Sciatic nerve (tissue), 2 donors: ENCODE measurements around the gene PRKG1. TPM values are rescaled to one million over a fixed set of nuclear protein-coding genes. Genes with fewer than 3 reads are reported as not detected.
"Not testable (repeated sequence)": the region's sequence is repeated elsewhere in the genome, so short reads cannot be mapped to it uniquely, and the experiment has no call there.

Source experiments
- ATAC-seq: fragments of 200-7000 bp; cut with Tn5 transposase; one replicate; pipeline ENCODE4 v1.9.1; 2020; ENCODE audit warnings: mild to moderate bottlenecking, moderate library complexity
- DNase-seq: peaks from one replicate; pipeline ENCODE4 v3.0.0-alpha.2; 2020; ENCODE audit warnings: low spot score
- intact Hi-C: fragments of 100-400 bp; cut with DNase I; formaldehyde crosslinking; loops from one replicate; pipeline ENCODE4 v1.14.2; 2022
- total RNA-seq: library from RNA; stranded (reverse); fragmentation: NEBNext Ultra II Directional; extraction: Animal tissue kit (Norgen Biotek cat#: 25700); gene quantifications from one replicate; pipeline ENCODE4 v1.2.1, GENCODE V29; 2021
- donor health status: DM: no; HTN: no; CAD: no.
- donor health status: DM: no; HTN: no; CAD: no.

Gene PRKG1
- total RNA-seq, 1 donor from 2014 or later = 20.0 TPM

DNA sequence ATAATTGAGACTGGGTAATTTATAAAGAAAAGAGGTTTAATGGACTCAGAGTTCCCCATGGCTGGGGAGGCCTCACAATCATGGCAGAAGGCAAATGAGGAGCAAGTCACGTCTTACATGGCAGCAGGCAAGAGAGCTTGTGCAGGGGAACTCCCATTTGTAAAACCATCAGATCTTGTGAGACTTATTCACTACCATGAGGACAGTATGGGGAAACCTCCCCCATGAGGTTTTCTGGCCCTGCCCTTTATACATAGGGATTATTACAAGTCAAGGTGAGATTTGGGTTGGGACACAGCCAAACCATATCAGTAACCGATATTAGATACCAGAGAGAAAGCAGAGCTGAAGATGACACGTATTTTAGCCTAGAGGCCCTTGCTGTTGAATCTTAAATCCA, 267.5 kb downstream of the PRKG1 start:
- ATAC-seq, intact Hi-C loops, DNase-seq: not testable (repeated sequence)

DNA sequence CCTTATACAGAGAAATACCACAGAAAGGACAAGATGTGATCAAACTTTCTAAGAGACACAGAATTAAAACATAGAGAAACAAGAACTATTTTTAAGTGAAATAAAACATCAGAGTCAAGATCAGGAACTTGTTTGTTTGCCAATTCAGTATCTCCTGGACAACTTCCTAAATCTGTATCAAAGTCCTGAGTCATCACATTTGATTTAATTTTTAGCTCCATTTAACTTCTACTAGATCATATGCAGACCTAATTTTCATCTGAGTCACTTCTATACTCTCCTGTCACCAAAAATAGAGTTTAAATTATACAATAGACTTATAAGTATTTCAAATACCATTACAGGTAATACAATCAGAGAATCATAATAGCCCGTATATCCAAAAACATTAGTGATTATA, 268.1 kb downstream of the PRKG1 start:
- DNase-seq = no peak
- ATAC-seq = no peak
- intact Hi-C loops = no loop called here

DNA sequence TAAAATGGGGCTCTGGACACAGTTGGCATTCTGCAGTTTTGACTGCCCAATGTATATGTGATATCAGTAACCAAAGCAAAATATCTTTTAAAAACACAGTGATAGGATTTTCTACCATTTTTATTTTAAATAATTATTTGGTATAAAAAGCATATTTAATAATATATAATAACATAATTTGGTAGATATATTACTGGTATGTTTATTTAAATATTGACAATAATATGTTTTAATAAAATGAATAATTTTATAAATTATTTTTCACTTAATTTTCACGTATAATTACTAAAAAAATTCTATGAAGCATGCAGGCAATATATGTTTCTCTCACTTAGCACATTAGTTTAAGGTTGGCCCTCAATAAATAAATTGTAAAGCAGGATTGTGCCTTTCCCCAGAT, 269.1 kb downstream of the PRKG1 start:
- ATAC-seq (no peak), DNase-seq (no peak)
- intact Hi-C loops = no loop called here

DNA sequence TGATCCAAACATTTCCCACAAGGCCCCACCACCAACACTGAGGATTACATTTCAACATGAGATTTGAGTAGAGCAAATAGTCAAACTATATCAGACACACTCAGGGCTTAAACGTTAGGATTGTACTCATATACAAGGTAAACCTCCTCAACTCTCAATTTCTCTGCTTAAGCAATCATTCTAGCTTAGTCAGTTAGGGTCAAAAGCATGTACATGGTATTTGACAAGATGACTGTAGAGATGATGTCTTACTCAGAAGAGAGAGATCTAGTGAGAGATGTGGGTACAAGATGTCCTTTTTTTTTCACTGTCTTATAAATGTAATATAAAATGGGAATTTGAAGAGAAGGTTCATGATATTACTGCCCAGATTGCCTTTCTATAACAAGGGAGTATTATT, 270.1 kb downstream of the PRKG1 start:
- no peak for DNase-seq
- intact Hi-C loops = no loop called here
- no peak for ATAC-seq

DNA sequence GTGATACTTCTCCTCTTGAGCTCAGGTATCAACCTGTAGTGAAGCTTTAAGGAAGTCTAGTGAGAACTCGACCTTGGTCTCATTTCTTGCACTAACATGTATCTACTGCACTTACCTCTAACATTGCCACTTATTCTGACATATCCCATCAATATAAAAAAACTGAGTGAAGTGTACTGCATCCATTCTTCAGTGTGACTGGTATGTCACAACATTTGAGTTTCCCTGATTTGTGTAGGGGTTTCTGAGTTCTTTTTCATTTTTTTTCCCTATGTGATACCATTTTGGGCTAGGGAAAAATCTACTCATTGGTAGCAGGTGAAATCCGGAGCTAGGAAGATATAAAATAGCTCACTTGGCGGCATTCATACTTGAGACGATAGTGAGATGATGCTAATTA, 274.3 kb downstream of the PRKG1 start:
- no peak for ATAC-seq
- DNase-seq = no peak
- intact Hi-C loops = no loop called here

DNA sequence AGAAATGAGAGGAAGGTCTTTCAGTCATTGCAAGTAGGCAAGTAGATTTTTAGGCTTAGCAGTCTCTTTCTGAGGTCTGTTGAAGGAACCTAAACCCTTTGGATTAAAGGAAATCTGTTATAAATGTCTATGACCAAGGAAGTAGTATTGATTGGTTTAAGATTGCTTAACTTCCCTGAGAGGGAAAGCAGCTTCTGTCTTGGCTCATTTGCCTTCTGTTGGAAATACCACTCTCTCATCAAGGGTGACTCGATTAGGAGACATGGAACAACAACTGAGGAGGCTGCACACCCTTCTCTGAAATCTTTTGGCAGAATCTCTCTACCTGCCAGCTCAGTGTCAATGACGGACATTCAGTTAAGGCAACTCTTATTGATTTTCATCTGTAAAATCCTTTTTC, 282.9 kb downstream of the PRKG1 start:
- ATAC-seq (no peak), DNase-seq (no peak)
- intact Hi-C loops = no loop called here

DNA sequence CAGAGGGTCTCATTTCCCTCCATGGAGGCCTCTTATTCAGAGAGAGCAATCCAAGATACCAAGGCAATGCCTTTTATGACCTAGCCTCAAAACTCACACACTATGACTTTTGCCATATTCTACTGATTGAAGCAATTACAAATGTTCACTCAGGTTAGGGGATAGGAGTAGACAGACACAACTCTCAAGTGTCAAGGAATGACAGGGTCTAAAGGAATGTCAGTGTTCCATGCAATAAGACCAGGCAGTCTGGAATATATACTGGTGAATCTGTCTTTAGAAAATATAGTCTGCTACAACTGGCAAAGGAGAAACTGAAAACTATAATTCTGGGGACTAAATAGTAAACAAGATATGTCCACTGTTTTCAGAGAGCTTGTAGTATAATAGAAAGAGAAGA, 283.9 kb downstream of the PRKG1 start:
- ATAC-seq = no peak
- DNase-seq = no peak
- intact Hi-C loops = no loop called here

DNA sequence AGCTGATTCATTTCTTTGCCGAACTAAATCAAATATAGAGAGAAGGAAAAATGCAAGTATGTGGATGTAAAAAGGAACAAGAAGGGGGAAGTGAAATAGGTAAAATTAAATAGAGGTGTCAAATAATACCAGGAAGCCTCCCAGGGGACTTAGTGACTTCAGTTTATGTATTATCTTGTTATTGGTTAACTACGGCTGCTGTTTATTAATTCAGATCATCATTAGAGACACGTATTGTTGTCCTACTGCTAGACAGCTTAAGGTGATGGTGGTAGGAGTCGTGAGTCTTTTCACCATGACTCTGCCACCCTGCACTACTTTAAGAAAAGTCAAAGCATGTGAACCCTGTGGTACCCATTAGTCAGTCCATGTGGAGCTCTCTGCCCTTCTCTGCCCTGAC, 289.1 kb downstream of the PRKG1 start:
- intact Hi-C loops = no loop called here
- DNase-seq = no peak

DNA sequence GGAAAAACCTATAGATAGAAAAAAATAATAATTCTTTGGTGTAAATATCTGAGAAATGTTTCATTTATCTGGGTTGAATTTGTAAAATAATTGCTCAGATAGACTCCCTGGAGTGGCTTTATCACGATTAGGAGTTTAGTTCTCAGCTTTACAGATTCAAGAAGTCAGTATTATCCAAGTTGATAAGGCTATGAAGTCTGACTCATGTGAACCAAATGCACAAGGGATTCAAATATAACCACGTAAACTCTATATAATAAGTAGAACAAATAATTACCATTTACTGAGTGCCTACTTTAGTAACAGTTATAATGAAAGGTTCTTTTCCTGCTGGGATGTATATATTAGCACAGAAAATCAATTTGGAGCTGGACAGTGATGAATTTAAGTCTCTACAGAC, 290.4 kb downstream of the PRKG1 start:
- no peak for ATAC-seq
- intact Hi-C loops = no loop called here
- DNase-seq = no peak

More for the DNA sequence above, 289.1 kb downstream of the PRKG1 start:
- no peak for ATAC-seq

DNA sequence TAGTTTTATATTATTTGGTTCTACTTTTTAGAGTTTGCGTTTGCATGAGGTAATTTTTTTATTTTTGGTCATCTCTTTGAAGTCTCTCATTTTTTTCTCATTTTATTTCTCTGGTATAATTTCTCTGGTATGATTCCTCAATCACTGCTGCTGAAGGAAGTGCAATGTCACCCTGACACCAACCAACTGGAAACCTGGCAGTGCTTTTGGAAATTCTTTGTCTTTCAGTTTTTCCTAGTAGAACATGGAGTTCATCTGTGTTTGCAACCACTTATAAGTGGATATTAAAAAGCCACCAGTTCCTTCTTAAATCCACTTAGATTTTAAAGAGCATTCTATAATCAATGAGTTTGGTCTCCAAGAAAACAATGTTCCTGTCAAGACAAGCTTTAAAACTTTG, 291.8 kb downstream of the PRKG1 start:
- no peak for ATAC-seq
- no peak for DNase-seq
- intact Hi-C loops = no loop called here

DNA sequence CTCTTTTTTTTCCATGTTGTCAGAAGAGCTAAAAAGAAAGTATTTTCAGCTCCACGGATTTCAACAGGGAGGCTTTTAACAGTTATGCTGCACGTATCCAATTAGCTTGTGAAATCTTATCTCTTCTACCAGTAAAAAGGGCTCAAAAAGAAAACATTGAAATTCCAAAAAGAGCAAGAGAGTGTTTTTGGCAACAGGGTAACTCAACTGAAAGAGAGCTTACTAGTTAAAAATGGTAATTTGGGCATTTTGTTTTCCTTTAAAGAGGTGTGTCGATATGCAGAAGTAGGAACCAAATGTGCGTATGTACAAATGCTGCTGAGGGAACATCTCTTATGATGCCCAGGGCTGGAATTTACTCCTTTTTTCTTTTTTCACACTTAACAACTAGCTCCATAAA, 292.8 kb downstream of the PRKG1 start:
- ATAC-seq (peak; percentile 53), DNase-seq (no peak)
- intact Hi-C loops = no loop called here

DNA sequence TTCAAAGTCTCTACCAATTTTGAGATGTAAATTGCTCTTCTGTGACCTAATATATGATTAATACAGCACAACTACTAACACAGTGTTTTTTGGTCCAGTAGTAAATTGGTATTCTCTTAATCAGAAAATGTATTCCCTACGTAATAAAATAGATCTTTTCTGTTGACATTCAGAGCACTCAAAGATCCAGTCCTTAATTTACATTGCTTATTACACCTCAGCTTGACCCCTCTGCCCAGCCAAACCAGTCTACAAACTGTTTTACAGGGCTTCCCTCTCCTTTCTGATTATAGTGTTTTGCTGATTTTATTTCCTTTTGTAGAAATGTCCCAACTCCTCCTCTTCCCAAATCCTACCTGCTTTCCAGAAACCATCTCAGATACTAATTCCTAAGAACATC, 293.4 kb downstream of the PRKG1 start:
- ATAC-seq (no peak), DNase-seq (no peak)
- intact Hi-C loops = no loop called here

DNA sequence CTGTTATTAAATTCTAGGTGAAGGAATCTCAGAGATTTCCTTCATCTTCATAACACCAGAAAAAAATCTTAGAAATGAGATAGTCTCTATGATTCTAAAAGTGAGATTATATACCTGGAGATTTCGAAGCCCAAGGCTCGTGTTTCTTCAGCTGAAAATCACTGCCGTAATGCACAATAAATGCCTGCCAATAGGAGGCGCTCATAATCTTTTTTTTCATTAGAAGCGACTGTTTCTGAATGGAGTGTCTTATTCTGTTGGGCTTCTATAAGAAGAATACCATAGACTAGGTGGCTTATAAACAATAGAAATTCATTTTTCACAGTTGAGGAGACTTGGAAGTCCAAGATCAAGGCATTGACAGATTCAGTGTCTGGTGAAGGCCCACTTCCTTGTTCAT, 294.7 kb downstream of the PRKG1 start:
- intact Hi-C loops = no loop called here
- no peak for ATAC-seq
- DNase-seq = no peak

DNA sequence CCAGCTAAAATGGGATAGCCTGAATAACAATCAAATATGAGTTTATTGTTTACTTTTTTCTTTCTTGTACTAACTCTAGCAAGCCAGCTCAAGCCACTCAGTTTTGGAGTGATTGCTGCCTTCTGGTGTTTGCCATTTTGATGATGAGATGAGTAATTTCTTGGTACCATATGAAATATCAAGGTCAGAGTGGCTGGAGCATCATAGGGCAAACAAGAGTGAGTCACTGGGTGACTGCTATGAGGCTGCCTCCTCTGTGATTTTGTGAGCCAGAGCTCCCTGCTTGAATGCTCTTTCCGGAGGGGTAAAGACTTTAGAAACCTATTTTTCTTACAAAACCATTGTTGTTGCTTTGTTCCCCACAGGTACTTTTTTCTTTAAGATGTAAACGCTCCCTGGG, 295.6 kb downstream of the PRKG1 start:
- DNase-seq (no peak), ATAC-seq (no peak)
- intact Hi-C loops = no loop called here

DNA sequence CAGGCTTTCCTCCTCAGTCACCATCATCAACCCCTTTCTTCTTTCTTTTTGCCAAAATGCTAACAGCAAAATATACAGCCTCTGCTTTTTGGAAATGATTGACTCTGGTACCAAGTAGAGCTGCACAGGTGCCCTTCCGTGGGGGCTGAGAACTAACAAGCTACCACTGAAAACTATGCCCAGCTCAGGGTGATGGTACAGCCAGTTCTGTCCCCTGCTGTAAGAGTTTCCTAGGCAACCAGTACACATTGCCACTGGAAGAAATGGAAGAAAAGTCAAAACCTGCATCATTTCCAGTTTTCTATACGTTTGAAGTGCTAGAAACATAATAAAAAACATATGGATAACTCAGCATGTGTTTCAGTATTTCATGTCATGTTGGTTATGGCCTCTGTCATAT, 297.5 kb downstream of the PRKG1 start:
- DNase-seq (no peak), ATAC-seq (no peak)
- intact Hi-C loops = no loop called here

DNA sequence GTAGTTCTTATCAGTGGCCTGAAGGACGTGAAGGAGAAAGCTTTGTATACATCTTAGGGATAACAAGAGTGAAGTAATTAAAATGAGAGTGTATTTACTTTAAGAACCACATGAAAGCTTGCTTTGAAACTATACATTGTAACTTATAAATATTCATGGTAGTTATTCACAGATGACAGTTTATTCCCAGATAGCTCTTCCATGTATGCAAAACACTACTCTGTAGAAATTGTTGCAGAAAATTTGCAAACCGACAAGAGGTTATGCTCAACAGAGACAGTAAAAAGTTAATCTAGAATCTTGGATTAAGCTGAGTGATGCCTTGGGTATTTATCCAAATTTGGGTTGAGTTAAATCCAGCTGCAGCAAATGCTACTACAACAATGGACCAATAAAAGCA, 301.5 kb downstream of the PRKG1 start:
- intact Hi-C loops = no loop called here
- ATAC-seq (no peak), DNase-seq (no peak)

DNA sequence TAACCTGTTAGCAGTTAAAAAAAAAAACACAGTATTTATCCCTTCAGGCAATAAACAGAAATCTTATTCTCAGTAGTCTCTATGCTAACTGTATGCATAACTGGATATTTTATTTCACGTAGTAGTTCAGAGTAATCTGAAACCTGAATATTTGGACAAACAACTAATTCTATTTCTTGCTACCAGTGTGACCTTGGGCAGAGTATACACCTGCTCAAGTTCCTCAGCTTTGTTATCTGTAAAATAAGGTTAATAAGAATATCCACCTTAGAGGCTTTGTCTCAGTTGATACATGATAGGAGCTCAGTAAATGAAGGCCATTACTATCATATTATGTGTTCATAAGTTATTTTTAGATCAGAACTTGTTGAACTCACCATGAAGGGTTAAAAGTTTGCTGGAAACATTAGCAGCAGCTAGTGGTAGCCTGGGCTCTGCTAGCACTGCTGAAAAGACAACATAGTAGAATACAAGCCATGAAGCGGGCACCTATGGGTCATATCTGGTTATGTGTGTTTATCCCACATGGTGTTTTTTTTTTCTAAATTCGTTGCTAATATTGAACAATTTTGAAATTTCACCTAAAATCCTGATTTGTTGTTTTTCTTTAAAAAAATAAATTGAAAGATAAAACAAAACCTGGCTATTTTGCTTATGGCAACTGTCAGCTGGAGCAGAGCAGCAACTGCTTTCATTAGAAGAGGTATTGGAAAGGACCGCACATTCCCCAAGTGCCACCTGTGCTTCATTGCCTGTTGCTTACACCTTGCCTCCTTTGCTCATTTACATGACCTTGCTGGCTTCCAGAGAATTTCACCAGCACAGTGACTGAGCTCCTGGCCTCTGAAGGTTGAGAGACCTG, 303.0 kb downstream of the PRKG1 start:
- DNase-seq (no peak), ATAC-seq (no peak)
- intact Hi-C loops = no loop called here

DNA sequence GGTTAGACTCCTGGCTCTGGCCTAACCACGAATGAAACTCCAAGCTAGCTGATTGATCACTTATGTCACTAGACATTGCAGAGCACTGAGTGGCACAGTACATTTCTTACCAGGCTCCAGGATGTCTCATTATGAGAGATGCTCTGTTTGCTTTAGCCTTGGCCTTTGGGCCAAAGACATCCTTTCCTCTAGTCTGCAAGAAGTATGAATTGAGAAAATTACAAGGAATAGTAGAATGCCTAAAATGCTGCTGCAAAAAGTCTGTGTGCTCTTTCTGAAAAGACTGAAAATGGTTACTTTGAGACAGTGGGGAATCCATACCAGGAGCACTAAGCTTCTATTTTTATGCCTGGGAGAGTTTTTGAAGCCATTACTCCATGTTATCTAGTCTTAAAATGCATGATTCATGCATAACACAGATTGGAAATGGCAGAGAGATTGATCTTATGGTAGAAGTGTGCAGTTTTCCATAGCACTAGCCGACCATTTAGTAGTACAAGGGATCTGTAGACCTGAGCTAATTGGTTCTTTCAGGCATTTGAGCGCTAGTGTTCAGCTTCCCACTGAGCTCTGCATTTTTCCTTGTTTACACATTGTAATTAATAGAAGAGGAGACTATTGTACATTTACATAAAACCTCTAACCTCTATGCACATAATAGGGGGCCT, 303.8 kb downstream of the PRKG1 start:
- intact Hi-C loops = no loop called here
- DNase-seq = no peak
- no peak for ATAC-seq

DNA sequence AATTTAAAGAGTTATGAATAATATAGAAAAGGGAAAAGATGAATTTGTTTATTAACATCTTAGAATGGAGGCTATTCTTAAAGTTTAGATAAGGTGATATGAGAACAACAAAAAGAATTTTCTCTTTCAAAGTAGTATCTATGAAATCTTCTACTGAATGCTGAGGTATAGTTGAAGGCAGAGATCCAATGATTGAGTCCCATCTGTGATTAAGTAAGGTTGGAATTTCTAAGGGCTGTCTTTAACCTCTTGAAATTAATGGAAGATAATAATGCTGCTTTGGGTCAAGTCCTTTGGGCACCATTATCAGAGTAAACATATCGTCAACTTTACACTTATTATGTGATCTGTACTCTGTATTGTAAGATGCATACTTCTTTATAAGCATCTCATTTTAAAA, 307.9 kb downstream of the PRKG1 start:
- intact Hi-C loops = no loop called here
- DNase-seq (no peak), ATAC-seq (no peak)

DNA sequence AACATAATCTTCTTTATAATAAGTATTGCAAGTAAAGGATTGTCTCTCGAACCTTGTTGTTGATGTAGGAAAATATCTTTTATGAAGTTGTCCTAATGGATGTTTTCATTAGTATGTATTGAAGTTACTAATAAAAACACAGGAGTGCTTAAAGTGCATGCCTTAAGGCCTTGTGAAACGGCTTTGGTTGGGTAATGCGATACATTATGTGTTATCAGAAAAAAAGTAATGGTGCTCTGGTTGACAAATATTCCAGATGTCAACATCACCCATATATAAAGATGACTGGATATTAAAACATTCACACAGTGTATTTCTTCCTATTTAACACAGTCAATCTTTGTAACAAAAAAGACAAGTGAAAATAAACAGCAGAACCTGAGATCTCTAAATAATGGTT, 310.7 kb downstream of the PRKG1 start:
- intact Hi-C loops = no loop called here
- DNase-seq (no peak), ATAC-seq (no peak)
